ENCODE results near the gene CALD1. TPM values are rescaled to one million over a fixed set of nuclear protein-coding genes. Genes with fewer than 3 reads are reported as not detected.

The CALD1 gene
- total and polyA plus RNA-seq, 2 experiments from 2014 or later = 132 to 842 TPM

DNA sequence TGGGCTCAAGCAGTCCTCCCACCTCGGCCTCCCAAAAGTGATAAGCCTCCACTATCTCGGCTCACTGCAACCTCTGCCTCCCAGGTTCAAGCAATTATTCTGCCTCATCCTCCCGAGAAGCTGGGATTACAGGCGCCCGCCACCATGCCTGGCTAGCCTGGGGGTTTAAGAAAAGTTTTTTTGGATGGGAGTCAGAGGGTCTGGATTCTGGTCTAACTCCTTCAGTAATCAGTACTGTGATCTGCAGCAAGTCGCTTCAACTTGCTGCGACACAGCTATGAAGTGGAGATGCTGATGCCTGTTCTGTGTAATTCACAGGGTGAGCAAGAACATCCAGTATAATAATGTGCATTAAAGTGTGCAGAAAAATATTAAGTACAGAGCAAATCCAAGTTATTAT, 118.5 kb downstream of the CALD1 start:
- H3K79me2 ChIP-seq (replicated peaks; ENCODE audit: insufficient read depth) = peaks cover 79% of the 10 kb centered on the region
- H3K4me3 ChIP-seq = no peak overlapping the region
- peaks cover 46% of the 10 kb centered on the region for H3K36me3 Mint-ChIP-seq (ENCODE audit: low read depth)
- peaks cover 16% of the 10 kb centered on the region for H3K4me1 Mint-ChIP-seq
- no peak overlapping the region for H3K27ac ChIP-seq (ENCODE audit: low read depth)
- H4K20me1 ChIP-seq (replicated peaks; ENCODE audit: insufficient read depth) = peaks cover 10% of the 10 kb centered on the region
- DNase-seq (ENCODE audit: low spot score) (no peak), ATAC-seq (no peak)
- H3K9me3 Mint-ChIP-seq = peaks cover 30% of the 10 kb centered on the region
- H3K4me3 Mint-ChIP-seq = no peak overlapping the region
- no peak overlapping the region for H3K27ac Mint-ChIP-seq
- no peaks in the 10 kb centered on the region for H3K9me2 ChIP-seq (ENCODE audit: insufficient read depth)
- H2AFZ ChIP-seq = no peak overlapping the region
- peaks cover 3% of the 10 kb centered on the region for H3K27me3 Mint-ChIP-seq (ENCODE audit: insufficient read depth, low read depth, poor library complexity)
- peaks cover 2% of the 10 kb centered on the region; the same call in 1 of the 2 replicates for H3K4me1 ChIP-seq (ENCODE audit: insufficient read depth)
- no peak overlapping the region for H3K4me2 ChIP-seq
- H3F3A ChIP-seq (replicated peaks; ENCODE audit: low read depth) = no peaks in the 10 kb centered on the region
- peaks cover 13% of the 10 kb centered on the region; the same call in 1 of the 2 replicates for H3K36me3 ChIP-seq (ENCODE audit: insufficient read depth)
- TF ChIP-seq JUNB (IDR thresholded peaks at IDR 0.05; ENCODE audit: unreplicated experiment) (no peak), STAT1 (IDR thresholded peaks at IDR 0.05; ENCODE audit: unreplicated experiment) (no peak)
- TF ChIP-seq, protein P1, sequence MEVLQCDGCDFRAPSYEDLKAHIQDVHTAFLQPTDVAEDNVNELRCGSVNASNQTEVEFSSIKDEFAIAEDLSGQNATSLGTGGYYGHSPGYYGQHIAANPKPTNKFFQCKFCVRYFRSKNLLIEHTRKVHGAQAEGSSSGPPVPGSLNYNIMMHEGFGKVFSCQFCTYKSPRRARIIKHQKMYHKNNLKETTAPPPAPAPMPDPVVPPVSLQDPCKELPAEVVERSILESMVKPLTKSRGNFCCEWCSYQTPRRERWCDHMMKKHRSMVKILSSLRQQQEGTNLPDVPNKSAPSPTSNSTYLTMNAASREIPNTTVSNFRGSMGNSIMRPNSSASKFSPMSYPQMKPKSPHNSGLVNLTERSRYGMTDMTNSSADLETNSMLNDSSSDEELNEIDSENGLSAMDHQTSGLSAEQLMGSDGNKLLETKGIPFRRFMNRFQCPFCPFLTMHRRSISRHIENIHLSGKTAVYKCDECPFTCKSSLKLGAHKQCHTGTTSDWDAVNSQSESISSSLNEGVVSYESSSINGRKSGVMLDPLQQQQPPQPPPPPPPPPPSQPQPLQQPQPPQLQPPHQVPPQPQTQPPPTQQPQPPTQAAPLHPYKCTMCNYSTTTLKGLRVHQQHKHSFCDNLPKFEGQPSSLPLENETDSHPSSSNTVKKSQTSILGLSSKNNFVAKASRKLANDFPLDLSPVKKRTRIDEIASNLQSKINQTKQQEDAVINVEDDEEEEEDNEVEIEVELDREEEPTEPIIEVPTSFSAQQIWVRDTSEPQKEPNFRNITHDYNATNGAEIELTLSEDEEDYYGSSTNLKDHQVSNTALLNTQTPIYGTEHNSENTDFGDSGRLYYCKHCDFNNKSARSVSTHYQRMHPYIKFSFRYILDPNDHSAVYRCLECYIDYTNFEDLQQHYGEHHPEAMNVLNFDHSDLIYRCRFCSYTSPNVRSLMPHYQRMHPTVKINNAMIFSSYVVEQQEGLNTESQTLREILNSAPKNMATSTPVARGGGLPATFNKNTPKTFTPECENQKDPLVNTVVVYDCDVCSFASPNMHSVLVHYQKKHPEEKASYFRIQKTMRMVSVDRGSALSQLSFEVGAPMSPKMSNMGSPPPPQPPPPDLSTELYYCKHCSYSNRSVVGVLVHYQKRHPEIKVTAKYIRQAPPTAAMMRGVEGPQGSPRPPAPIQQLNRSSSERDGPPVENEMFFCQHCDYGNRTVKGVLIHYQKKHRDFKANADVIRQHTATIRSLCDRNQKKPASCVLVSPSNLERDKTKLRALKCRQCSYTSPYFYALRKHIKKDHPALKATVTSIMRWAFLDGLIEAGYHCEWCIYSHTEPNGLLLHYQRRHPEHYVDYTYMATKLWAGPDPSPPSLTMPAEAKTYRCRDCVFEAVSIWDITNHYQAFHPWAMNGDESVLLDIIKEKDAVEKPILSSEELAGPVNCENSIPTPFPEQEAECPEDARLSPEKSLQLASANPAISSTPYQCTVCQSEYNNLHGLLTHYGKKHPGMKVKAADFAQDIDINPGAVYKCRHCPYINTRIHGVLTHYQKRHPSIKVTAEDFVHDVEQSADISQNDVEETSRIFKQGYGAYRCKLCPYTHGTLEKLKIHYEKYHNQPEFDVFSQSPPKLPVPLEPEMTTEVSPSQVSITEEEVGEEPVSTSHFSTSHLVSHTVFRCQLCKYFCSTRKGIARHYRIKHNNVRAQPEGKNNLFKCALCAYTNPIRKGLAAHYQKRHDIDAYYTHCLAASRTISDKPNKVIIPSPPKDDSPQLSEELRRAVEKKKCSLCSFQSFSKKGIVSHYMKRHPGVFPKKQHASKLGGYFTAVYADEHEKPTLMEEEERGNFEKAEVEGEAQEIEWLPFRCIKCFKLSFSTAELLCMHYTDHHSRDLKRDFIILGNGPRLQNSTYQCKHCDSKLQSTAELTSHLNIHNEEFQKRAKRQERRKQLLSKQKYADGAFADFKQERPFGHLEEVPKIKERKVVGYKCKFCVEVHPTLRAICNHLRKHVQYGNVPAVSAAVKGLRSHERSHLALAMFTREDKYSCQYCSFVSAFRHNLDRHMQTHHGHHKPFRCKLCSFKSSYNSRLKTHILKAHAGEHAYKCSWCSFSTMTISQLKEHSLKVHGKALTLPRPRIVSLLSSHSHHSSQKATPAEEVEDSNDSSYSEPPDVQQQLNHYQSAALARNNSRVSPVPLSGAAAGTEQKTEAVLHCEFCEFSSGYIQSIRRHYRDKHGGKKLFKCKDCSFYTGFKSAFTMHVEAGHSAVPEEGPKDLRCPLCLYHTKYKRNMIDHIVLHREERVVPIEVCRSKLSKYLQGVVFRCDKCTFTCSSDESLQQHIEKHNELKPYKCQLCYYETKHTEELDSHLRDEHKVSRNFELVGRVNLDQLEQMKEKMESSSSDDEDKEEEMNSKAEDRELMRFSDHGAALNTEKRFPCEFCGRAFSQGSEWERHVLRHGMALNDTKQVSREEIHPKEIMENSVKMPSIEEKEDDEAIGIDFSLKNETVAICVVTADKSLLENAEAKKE (CRISPR knock-in tag; IDR thresholded peaks at IDR 0.05) = no peak
- no peaks in the 10 kb centered on the region for H3K27me3 ChIP-seq (ENCODE audit: insufficient read depth)

DNA sequence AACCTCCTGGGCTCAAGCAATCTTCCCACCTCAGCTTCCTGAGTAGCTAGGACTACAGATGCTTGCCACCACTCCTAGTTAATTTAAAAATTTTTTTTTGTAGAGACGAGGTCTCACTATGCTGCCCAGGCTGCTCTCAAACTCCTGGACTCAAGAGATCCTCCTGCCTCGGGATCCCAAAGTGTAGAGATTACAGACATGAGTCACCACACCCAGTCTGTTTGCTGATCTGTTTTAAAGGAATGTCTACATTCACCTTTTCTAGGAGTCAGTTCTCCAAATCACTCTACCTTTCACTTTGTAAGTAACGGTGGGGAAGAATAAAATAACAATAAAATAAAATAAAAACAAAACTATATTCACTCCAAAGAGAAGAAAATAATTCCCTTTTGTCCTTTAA, 120.3 kb downstream of the CALD1 start:
- H3K36me3 Mint-ChIP-seq (ENCODE audit: low read depth) = peaks cover 32% of the 10 kb centered on the region
- peaks cover 25% of the 10 kb centered on the region for H3K9me3 Mint-ChIP-seq
- peaks cover 13% of the 10 kb centered on the region; the same call in 1 of the 2 replicates for H3K36me3 ChIP-seq (ENCODE audit: insufficient read depth)
- no peak overlapping the region for H3K4me3 Mint-ChIP-seq
- peaks cover 1% of the 10 kb centered on the region for H3K27me3 Mint-ChIP-seq (ENCODE audit: insufficient read depth, low read depth, poor library complexity)
- peak overlapping the region; percentile 34; the same call in 1 of the 2 replicates for H3K27ac Mint-ChIP-seq
- ATAC-seq (peak; percentile 30; the same call in 2 of the 3 replicates), DNase-seq (ENCODE audit: low spot score) (no peak)
- no peaks in the 10 kb centered on the region for H3K4me1 ChIP-seq (ENCODE audit: insufficient read depth)
- H3F3A ChIP-seq (replicated peaks; ENCODE audit: low read depth) = no peaks in the 10 kb centered on the region
- no peaks in the 10 kb centered on the region for H3K9me2 ChIP-seq (ENCODE audit: insufficient read depth)
- peaks cover 7% of the 10 kb centered on the region for H3K4me1 Mint-ChIP-seq
- no peaks in the 10 kb centered on the region for H3K27me3 ChIP-seq (ENCODE audit: insufficient read depth)
- no peak overlapping the region for H2AFZ ChIP-seq
- no peak overlapping the region for H3K4me3 ChIP-seq
- peaks cover 10% of the 10 kb centered on the region for H4K20me1 ChIP-seq (replicated peaks; ENCODE audit: insufficient read depth)
- peak overlapping the region; percentile 15; the same call in 1 of the 2 replicates for H3K27ac ChIP-seq (ENCODE audit: low read depth)
- no peak overlapping the region for H3K4me2 ChIP-seq
- H3K79me2 ChIP-seq (replicated peaks; ENCODE audit: insufficient read depth) = peaks cover 78% of the 10 kb centered on the region
- TF ChIP-seq, protein P1 (CRISPR knock-in tag; IDR thresholded peaks at IDR 0.05) = no peak
- TF ChIP-seq, protein P2, sequence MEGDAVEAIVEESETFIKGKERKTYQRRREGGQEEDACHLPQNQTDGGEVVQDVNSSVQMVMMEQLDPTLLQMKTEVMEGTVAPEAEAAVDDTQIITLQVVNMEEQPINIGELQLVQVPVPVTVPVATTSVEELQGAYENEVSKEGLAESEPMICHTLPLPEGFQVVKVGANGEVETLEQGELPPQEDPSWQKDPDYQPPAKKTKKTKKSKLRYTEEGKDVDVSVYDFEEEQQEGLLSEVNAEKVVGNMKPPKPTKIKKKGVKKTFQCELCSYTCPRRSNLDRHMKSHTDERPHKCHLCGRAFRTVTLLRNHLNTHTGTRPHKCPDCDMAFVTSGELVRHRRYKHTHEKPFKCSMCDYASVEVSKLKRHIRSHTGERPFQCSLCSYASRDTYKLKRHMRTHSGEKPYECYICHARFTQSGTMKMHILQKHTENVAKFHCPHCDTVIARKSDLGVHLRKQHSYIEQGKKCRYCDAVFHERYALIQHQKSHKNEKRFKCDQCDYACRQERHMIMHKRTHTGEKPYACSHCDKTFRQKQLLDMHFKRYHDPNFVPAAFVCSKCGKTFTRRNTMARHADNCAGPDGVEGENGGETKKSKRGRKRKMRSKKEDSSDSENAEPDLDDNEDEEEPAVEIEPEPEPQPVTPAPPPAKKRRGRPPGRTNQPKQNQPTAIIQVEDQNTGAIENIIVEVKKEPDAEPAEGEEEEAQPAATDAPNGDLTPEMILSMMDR (conservative IDR thresholded peaks at IDR 0.05; ENCODE audit: low read depth in 2 of 2) = no peak

All from GM23338 (cell line).